Glomerular endothelial cell (primary cell): ENCODE results near the gene SLC25A29. TPM values are rescaled to one million over a fixed set of nuclear protein-coding genes. Genes with fewer than 3 reads are reported as not detected.

Source experiments
- DNase-seq: peaks from one replicate; pipeline ENCODE4 v3.0.0-alpha.2; 2011; ENCODE audit warnings: low read depth, low spot score; ENCODE audit errors: extremely low read depth
- total RNA-seq: library from RNA; depleted of rRNA; stranded (reverse); fragments of >200 nt; gene quantifications from 2 replicates; pipeline ENCODE4 v1.2.3, GENCODE V29; 2015

Gene SLC25A29
- total RNA-seq, 1 donor from 2014 or later = 175 TPM

DNA sequence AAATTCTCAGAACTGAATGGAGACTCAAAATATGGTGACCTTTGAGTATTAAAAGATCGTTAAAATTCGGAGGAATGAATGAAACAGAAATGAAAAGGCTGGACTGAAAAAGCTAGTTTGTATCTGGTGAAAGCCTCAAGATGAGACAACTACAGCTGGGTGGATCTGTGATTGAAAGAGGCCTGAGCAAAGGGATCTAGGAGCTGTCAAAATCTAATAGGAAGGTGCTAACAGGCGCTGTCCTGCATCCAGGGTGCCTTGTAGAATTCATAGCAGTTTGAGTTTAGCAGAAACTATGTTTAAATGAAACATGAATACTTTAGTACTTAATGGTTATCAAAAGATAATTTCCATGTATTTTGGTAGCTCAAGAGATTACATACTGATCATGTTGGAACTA lies 65.0 kb downstream of the SLC25A29 start:
- no peak for DNase-seq

Other genes starting within 250 kb of the SLC25A29 start
- 37.3 and 45.7 TPM in 2 replicates for gene EVL, start 241.0 kb downstream of the SLC25A29 start, total RNA-seq
- not detected in 2 replicates for gene DEGS2, start 146.8 kb downstream of the SLC25A29 start, total RNA-seq
- gene YY1, start 67.3 kb downstream of the SLC25A29 start, total RNA-seq = 37.6 and 47.5 TPM in 2 replicates
- gene SLC25A47, start 16.9 kb upstream of the SLC25A29 start, total RNA-seq = 0.05 TPM in 1 of 2 replicates, not detected in the other
- gene WDR25, start 70.0 kb upstream of the SLC25A29 start, total RNA-seq = 15.5 and 22.2 TPM in 2 replicates